Measurements from ENCODE around the gene RBPJL. TPM values are rescaled to one million over a fixed set of nuclear protein-coding genes. Genes with fewer than 3 reads are reported as not detected.

The RBPJL gene
- total and polyA plus RNA-seq, 9 donors, result 0.17 TPM; not detected in 8

DNA sequence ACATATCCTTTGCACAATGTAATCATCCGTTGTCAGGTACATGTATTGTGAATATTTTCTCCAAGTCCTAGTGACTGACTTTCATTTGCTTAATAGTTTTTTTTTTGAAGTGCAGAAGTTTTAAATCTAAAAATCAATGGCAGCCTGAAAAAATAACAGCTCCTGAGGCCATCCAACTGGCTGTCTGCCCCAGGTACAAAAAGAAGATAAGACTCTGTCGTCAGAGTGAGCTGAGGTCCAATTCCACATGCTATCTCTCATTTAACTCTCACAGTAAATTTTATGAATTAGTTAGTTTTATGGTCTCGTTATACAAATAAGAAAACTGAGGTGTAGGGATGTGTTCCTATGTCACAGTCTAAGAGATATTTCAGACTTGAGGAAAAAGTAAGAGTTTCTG lies 31.3 kb upstream of the RBPJL start:
- no peaks in the 10 kb centered on the region for H3K9me3 ChIP-seq (replicated peaks; ENCODE audit: control insufficient read depth, low read depth, low read length)
- H3K27me3 ChIP-seq (ENCODE audit: control insufficient read depth, insufficient read depth, low read length), result peaks cover 8% of the 10 kb centered on the region
- H3K36me3 ChIP-seq (ENCODE audit: control insufficient read depth, insufficient read depth, low read length), result no peaks in the 10 kb centered on the region
- H3K4me1 ChIP-seq (ENCODE audit: control insufficient read depth, insufficient read depth, low read length), result no peaks in the 10 kb centered on the region
- WGBS (ENCODE audit: insufficient coverage), result no CpG with 5 or more reads among the region's 3 CpGs
- no peak overlapping the region for H3K4me3 ChIP-seq (ENCODE audit: low read length)
- no peak for DNase-seq
- H3K27ac ChIP-seq (ENCODE audit: low read length), result no peak overlapping the region

DNA sequence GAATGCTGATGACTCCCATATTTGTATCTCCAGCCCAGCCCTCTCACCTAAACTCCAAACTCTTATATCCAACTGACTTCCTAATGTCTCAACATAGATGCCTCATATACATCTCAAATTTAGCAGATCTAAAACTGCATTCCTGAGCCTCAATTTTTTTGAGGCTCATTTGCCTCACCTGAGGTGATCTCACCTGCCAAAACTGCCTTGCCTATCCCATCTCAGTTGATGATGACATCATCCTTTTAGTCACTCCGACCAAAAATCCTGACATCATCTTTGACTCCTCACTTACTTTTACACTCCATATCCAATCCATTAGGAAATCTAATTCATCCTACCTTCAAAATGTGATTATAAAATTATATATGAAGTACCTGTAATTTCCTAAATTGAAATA lies 26.6 kb upstream of the RBPJL start:
- no peak overlapping the region for H3K27ac ChIP-seq (ENCODE audit: low read length)
- WGBS (ENCODE audit: insufficient coverage), result 60% methylated on average over 1 of the region's 1 CpG
- H3K4me1 ChIP-seq (ENCODE audit: control insufficient read depth, insufficient read depth, low read length), result no peaks in the 10 kb centered on the region
- H3K27me3 ChIP-seq (ENCODE audit: control insufficient read depth, insufficient read depth, low read length), result peaks cover 6% of the 10 kb centered on the region
- H3K36me3 ChIP-seq (ENCODE audit: control insufficient read depth, insufficient read depth, low read length), result no peaks in the 10 kb centered on the region
- no peak for DNase-seq
- H3K9me3 ChIP-seq (replicated peaks; ENCODE audit: control insufficient read depth, low read depth, low read length), result no peaks in the 10 kb centered on the region
- H3K4me3 ChIP-seq (ENCODE audit: low read length), result no peak overlapping the region

DNA sequence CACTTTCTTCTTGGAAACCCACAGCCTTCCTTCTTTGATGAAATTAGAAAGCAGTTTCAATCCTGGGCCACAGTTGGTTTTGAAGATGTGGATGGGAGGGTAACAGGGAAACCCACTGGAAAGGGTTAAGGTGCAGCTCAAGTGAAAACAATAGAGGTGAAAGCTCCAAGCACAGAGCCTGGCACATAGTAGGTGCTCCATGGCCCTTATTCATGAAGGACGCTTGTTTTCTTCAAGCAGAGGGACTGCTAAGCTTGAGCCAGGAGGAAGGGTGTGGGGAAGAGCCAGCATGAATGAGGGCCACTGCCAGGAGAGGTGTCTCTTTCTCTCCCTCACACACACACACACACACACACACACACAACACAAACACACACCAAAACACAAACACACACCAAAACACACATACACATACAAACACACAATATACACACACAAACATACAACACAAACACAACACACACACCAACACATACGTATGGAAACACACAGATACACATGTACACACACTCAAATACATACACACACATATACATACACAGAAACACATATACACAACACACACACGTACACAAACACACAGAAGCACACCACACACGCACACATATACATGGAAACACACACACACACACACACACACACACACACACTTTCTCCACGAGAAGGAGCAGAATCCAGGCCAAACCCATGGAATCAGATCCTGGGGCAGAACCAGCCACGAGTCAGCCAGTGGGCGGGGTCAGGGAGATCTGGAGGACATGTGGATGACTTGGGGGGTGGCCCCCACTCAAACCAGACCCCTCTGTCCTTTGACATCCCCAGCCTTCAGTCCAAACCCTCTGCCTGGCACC lies 23.7 kb upstream of the RBPJL start:
- Histone ChIP-seq H3K9me3 (replicated peaks; ENCODE audit: control insufficient read depth, low read depth, low read length) (no peaks in the 10 kb centered on the region), H3K36me3 (ENCODE audit: control insufficient read depth, insufficient read depth, low read length) (no peaks in the 10 kb centered on the region), H3K27ac (ENCODE audit: low read length) (no peak overlapping the region), H3K4me1 (ENCODE audit: control insufficient read depth, insufficient read depth, low read length) (no peaks in the 10 kb centered on the region), H3K4me3 (ENCODE audit: low read length) (no peak overlapping the region), H3K27me3 (ENCODE audit: control insufficient read depth, insufficient read depth, low read length) (peaks cover 6% of the 10 kb centered on the region)
- DNase-seq, result no peak
- 75% methylated on average over 1 of the region's 7 CpGs for WGBS (ENCODE audit: insufficient coverage)

DNA sequence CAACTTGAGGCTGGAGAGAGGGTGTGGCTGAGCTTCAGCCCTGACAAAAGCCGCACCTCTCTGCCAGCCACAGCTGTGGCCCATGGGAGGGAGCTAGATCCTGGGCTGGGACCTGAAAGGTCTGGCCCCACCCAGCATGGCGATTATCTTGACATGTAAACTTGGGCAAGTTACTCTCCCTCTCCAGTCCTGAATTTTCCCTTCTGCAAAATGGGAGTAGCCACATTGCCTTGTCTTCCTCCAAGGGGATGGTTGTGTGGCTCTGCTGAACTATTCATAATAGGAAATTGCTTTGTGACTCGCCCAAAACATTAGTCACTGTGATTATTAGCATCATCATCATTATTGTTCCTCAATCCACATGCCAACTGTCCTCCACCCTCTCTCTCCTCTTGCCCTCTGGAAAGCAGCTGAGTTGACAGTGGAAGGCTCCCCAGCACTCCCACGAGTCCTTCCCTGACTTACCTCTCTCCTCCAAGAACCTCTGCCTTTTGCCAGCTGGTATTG lies 23.0 kb upstream of the RBPJL start:
- DNase-seq, result no peak
- H3K36me3 ChIP-seq (ENCODE audit: control insufficient read depth, insufficient read depth, low read length), result no peaks in the 10 kb centered on the region
- H3K27ac ChIP-seq (ENCODE audit: low read length), result no peak overlapping the region
- no peak overlapping the region for H3K4me3 ChIP-seq (ENCODE audit: low read length)
- H3K4me1 ChIP-seq (ENCODE audit: control insufficient read depth, insufficient read depth, low read length), result no peaks in the 10 kb centered on the region
- H3K27me3 ChIP-seq (ENCODE audit: control insufficient read depth, insufficient read depth, low read length), result peaks cover 8% of the 10 kb centered on the region
- no CpG with 5 or more reads among the region's 4 CpGs for WGBS (ENCODE audit: insufficient coverage)
- H3K9me3 ChIP-seq (replicated peaks; ENCODE audit: control insufficient read depth, low read depth, low read length), result no peaks in the 10 kb centered on the region

DNA sequence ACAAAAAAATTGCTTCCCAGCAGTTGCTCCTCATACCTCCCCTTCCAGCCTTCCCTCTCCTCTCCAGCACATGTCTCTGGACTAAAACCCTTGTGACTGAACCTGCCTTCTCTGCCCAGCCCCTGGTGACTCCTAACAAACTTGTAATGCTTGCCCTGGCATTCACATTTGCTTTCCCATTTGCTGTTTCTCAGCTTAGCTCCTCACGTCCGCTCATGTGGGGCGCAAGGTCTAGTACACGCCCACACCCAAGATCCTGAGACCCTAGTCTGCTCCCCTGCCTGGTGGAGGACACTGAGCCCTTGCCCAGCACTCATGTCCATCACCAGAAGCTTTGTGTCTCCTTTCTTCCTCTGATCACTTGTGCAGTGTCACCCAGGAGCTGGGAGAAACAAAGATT lies 18.3 kb upstream of the RBPJL start:
- Histone ChIP-seq H3K4me1 (ENCODE audit: control insufficient read depth, insufficient read depth, low read length) (peaks cover 8% of the 10 kb centered on the region), H3K27ac (ENCODE audit: low read length) (no peak overlapping the region), H3K27me3 (ENCODE audit: control insufficient read depth, insufficient read depth, low read length) (peaks cover 19% of the 10 kb centered on the region), H3K4me3 (ENCODE audit: low read length) (no peak overlapping the region), H3K36me3 (ENCODE audit: control insufficient read depth, insufficient read depth, low read length) (no peaks in the 10 kb centered on the region), H3K9me3 (replicated peaks; ENCODE audit: control insufficient read depth, low read depth, low read length) (no peaks in the 10 kb centered on the region)
- no peak for DNase-seq
- 78% methylated on average over 4 of the region's 4 CpGs for WGBS (ENCODE audit: insufficient coverage)

DNA sequence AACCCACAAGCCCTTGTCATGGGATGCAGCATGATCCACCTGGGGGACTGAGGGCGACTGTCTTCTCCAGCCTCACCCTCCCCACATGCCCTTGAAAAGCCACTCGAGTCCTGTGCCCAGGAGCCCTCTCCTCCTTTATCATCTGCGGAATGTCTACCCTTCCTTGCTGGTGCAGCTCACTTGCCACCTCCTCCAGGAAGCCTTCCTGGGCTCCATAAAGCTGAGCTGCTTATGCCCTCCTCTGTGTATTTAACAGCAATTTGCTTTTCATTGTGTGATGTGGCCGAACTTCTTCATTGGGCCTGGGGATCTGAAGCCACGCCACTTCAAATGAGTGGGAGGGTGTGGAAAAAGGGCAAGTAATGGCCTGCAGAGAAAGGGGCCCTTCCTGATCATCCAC lies 17.8 kb upstream of the RBPJL start:
- Histone ChIP-seq H3K27me3 (ENCODE audit: control insufficient read depth, insufficient read depth, low read length) (peaks cover 23% of the 10 kb centered on the region), H3K27ac (ENCODE audit: low read length) (no peak overlapping the region), H3K4me3 (ENCODE audit: low read length) (no peak overlapping the region), H3K4me1 (ENCODE audit: control insufficient read depth, insufficient read depth, low read length) (peaks cover 11% of the 10 kb centered on the region), H3K9me3 (replicated peaks; ENCODE audit: control insufficient read depth, low read depth, low read length) (no peaks in the 10 kb centered on the region), H3K36me3 (ENCODE audit: control insufficient read depth, insufficient read depth, low read length) (no peaks in the 10 kb centered on the region)
- 100% methylated on average over 3 of the region's 5 CpGs for WGBS (ENCODE audit: insufficient coverage)
- DNase-seq, result no peak

DNA sequence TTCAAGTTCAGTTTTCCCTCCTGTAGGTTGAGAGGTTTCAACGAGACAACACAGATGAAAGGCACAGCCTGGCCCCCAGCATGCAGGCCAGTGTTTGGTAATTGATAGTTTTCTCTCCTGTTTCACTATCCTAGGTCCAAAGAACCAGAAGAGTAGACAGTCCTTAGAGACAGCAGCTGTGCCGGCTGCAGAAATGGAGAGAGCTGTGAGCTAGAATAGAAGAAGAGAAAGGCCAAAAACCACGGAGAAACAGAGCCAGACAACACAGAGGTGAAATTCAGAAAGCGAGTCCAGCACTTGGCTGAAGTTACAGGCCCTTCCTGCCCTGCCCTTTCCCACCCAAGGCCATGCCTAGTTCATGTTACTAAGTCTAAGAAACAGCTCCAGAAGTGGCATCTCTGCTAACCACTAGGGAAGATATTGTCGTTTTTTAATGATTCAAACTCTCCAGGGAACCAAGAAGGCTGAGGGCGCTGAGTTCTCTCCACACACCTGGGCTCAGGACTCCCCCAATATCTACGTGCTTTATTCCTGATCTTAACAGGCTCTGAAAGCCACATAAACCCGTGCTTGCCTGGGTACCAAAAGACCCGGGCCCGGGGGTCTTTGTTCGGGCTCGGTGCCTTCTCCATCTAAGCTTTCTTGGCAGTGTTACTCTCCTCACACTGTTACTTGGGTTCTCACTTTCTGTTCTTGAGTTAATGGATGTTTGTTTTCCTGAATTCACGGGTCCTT lies 16.5 kb upstream of the RBPJL start:
- 32% methylated on average over 5 of the region's 13 CpGs for WGBS (ENCODE audit: insufficient coverage)
- DNase-seq, result peak; percentile 39
- H3K36me3 ChIP-seq (ENCODE audit: control insufficient read depth, insufficient read depth, low read length), result no peaks in the 10 kb centered on the region
- peaks cover 11% of the 10 kb centered on the region for H3K4me1 ChIP-seq (ENCODE audit: control insufficient read depth, insufficient read depth, low read length)
- H3K9me3 ChIP-seq (replicated peaks; ENCODE audit: control insufficient read depth, low read depth, low read length), result peaks cover 3% of the 10 kb centered on the region
- H3K27me3 ChIP-seq (ENCODE audit: control insufficient read depth, insufficient read depth, low read length), result peaks cover 34% of the 10 kb centered on the region
- H3K4me3 ChIP-seq (ENCODE audit: low read length), result no peak overlapping the region
- no peak overlapping the region for H3K27ac ChIP-seq (ENCODE audit: low read length)

DNA sequence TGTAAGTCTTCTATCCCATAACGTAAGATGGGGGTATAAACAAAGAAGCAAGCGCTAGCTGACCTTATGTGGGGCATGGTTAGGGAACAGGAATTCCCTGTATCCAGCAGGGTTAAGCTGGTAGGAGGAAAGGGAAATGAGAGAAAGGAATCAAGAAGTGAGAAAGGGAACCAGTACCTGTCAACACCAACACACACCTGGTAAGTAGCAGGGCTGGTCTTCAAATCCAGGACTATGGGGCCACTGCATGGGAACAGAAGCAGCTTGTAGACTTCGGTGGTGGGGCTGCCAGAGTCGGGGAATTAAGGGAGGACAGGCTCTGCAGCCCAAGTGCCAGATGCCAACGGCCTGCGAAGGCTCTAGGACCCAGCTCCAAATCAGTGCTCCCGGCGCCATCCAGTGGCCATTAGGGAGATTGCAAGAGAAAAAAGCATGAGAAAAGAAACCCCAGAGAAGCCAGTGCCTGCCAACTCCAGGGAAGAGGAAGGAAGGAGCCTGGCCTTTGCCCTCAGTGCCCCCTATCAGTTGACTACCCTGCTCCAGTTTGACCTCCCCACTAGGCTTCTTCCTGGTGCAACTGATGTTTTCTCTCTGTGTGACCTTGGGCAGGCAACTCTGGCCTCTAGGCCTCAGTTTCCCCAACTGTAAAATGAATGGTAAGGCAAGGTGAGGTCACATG lies 15.8 kb upstream of the RBPJL start:
- Histone ChIP-seq H3K27me3 (ENCODE audit: control insufficient read depth, insufficient read depth, low read length) (peaks cover 36% of the 10 kb centered on the region), H3K9me3 (replicated peaks; ENCODE audit: control insufficient read depth, low read depth, low read length) (peaks cover 3% of the 10 kb centered on the region), H3K4me1 (ENCODE audit: control insufficient read depth, insufficient read depth, low read length) (peaks cover 11% of the 10 kb centered on the region), H3K27ac (ENCODE audit: low read length) (no peak overlapping the region), H3K4me3 (ENCODE audit: low read length) (no peak overlapping the region), H3K36me3 (ENCODE audit: control insufficient read depth, insufficient read depth, low read length) (no peaks in the 10 kb centered on the region)
- WGBS (ENCODE audit: insufficient coverage), result 0% methylated on average over 6 of the region's 8 CpGs
- peak; percentile 74 for DNase-seq

DNA sequence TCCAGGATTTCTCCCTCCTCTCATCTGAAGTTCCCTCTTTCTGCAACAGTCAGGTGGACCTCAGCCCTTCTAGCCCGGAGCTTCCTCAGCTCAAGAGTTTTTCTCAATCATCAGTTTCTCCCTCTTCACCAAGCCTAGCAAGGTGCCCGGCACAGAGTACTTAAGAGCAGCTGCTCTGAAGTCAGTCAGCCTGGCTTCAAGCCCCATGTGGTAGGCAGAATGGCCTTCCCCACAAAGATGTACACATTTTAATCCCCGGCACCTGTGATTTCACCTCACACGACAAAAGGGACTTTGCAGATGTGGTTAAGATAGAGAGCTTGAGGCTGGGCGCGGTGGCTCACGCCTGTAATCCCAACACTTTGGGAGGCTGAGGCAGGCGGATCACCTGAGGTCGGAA lies 15.1 kb upstream of the RBPJL start:
- whole genome bisulfite sequencing (ENCODE audit: insufficient coverage), result 100% methylated on average over 1 of the region's 9 CpGs
- no peak for DNase-seq
- Histone ChIP-seq H3K4me3 (ENCODE audit: low read length) (no peak overlapping the region), H3K9me3 (replicated peaks; ENCODE audit: control insufficient read depth, low read depth, low read length) (peaks cover 3% of the 10 kb centered on the region), H3K27ac (ENCODE audit: low read length) (no peak overlapping the region), H3K36me3 (ENCODE audit: control insufficient read depth, insufficient read depth, low read length) (no peaks in the 10 kb centered on the region), H3K4me1 (ENCODE audit: control insufficient read depth, insufficient read depth, low read length) (peaks cover 11% of the 10 kb centered on the region), H3K27me3 (ENCODE audit: control insufficient read depth, insufficient read depth, low read length) (peaks cover 36% of the 10 kb centered on the region)

DNA sequence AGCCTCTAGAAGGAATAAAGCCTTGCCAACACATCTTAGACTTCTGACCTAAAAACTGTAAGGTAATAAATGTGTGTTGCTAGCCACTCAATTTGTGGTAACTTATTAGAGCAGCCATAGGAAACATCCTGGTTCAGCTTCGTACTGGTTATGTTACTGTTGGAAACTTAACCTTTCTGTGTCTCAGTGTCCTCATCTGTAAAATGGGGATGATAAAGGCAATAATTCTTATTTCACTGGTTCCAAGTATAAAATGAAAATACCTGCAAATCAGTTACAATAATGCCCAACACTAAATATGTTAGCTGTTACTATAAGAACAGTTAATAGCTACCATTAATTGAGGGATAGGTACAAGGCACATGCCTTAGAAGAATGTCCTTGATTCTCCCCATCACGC lies 14.3 kb upstream of the RBPJL start:
- Histone ChIP-seq H3K4me1 (ENCODE audit: control insufficient read depth, insufficient read depth, low read length) (peaks cover 11% of the 10 kb centered on the region), H3K36me3 (ENCODE audit: control insufficient read depth, insufficient read depth, low read length) (no peaks in the 10 kb centered on the region), H3K9me3 (replicated peaks; ENCODE audit: control insufficient read depth, low read depth, low read length) (peaks cover 3% of the 10 kb centered on the region), H3K4me3 (ENCODE audit: low read length) (no peak overlapping the region), H3K27ac (ENCODE audit: low read length) (no peak overlapping the region), H3K27me3 (ENCODE audit: control insufficient read depth, insufficient read depth, low read length) (peaks cover 36% of the 10 kb centered on the region)
- WGBS (ENCODE audit: insufficient coverage), result no CpG with 5 or more reads among the region's 2 CpGs
- no peak for DNase-seq

Data from muscle of leg (tissue), 11 donors.